MCF 10A (cell line): Measurements from ENCODE around the gene ANXA2. TPM values are rescaled to one million over a fixed set of nuclear protein-coding genes. Genes with fewer than 3 reads are reported as not detected.

Experiments used
- BruUV-seq: library from RNA; stranded (reverse); fragments of 400-500 nt; replicated peaks from 2 replicates; lab custom pipeline; 2021; lab: Mats Ljungman, UMichigan
- CTCF ChIA-PET: fragments of 300-600 bp; sonication (Branson Sonifier 250); formaldehyde crosslinking; extraction: SDS; loops from one replicate; lab custom pipeline; 2021; ENCODE audit warnings: antibody characterized with exemption, inconsistent platforms; lab: Yijun Ruan, JAX
- POLR2A ChIA-PET: fragments of 300-600, 350-650 bp; sonication (Branson Sonifier 250); formaldehyde crosslinking; extraction: SDS; loops from one replicate; lab custom pipeline; 2020; ENCODE audit warnings: antibody characterized with exemption, inconsistent platforms; lab: Yijun Ruan, JAX
- DNase-seq: peaks from one replicate; pipeline ENCODE4 v3.0.0-alpha.2; 2018; ENCODE audit not compliant: unreplicated experiment
- H3K27ac Mint-ChIP-seq: one replicate; pipeline ENCODE4 v1.8.0; 2022; ENCODE audit warnings: mild to moderate bottlenecking, low read depth, mixed read lengths; ENCODE audit not compliant: unreplicated experiment
- H3K27me3 Mint-ChIP-seq: one replicate; pipeline ENCODE4 v1.8.0; 2022; ENCODE audit warnings: mixed read lengths; ENCODE audit not compliant: insufficient read depth, unreplicated experiment
- H3K36me3 Mint-ChIP-seq: one replicate; pipeline ENCODE4 v1.8.0; 2022; ENCODE audit warnings: mild to moderate bottlenecking, moderate library complexity, mixed read lengths; ENCODE audit not compliant: insufficient read depth, unreplicated experiment
- H3K4me1 Mint-ChIP-seq: one replicate; pipeline ENCODE4 v1.8.0; 2022; ENCODE audit warnings: mixed read lengths; ENCODE audit not compliant: insufficient read depth, unreplicated experiment
- H3K4me3 Mint-ChIP-seq: one replicate; pipeline ENCODE4 v1.8.0; 2022; ENCODE audit warnings: mild to moderate bottlenecking, moderate library complexity, mixed read lengths; ENCODE audit not compliant: unreplicated experiment
- H3K9me3 Mint-ChIP-seq: one replicate; pipeline ENCODE4 v1.8.0; 2022; ENCODE audit warnings: mixed read lengths; ENCODE audit not compliant: unreplicated experiment
- intact Hi-C: fragments of 100-400 bp; cut with micrococcal nuclease; formaldehyde crosslinking; loops from 2 replicates; pipeline ENCODE4 v1.14.1; 2022
- total RNA-seq: library from RNA; stranded (reverse); gene quantifications from 2 replicates; pipeline ENCODE4 v1.2.3, GENCODE V29; 2022
- TF ChIP-seq, protein P1 (sequence below): fragments of 200-600 bp; IDR thresholded peaks from one replicate; pipeline ENCODE4 v1.8.0; 2022; ENCODE audit warnings: antibody characterized with exemption, mild to moderate bottlenecking; ENCODE audit not compliant: unreplicated experiment

The ANXA2 gene
- total RNA-seq, 1 experiment from 2014 or later, result 3,451 TPM

DNA sequence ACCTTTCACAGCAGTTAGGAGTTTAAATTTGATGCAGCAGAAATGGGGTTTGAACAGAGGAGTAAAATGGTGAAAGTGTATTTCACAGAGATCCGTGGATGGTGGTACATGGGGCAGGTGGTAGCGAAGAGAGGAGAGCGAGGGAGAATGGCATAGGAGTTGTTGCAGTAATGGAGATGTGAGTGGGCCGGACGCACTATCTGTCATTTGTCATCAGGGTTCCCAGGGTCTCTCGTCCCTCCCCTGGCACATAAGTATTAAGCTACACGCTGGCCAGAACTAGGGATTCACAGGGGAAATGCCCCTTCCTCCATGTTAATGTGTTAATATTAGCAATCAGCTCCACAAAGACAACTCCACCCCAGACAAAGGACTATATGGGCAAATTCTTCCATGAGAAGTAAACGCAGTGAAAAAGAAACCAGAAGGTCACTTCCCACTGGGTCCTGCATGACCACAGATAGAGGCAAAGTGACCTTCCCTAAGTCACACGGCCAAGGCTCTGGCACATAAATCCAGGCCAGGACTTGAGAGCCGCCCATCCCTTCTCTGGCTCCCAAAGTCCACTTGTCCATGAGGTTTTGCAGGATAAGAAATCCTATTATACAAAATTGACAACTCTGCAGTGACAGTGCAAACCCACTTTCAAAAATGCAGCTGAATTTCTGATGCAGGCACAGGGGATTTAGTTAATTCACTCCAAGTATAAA lies 42.5 kb downstream of the ANXA2 start:
- peak overlapping the region; percentile 77 for H3K27ac Mint-ChIP-seq
- ChIA-PET CTCF (interaction anchor here (0.9 kb wide), 1 partner anchor 25 kb away, joined by 3 read pairs; no protein-coding TSS in a partner anchor), POLR2A (interaction anchor here (0.5 to 2.5 kb wide), 7 partner anchors 8 to 38 kb away, joined by 3 to 8 read pairs (median 4); no protein-coding TSS in a partner anchor)
- peaks cover 28% of the 10 kb centered on the region for H3K4me1 Mint-ChIP-seq
- intact Hi-C loops, result no loop called here
- no peaks in the 10 kb centered on the region for H3K9me3 Mint-ChIP-seq
- no TSS peak for BruUV-seq
- TF ChIP-seq, protein P1, sequence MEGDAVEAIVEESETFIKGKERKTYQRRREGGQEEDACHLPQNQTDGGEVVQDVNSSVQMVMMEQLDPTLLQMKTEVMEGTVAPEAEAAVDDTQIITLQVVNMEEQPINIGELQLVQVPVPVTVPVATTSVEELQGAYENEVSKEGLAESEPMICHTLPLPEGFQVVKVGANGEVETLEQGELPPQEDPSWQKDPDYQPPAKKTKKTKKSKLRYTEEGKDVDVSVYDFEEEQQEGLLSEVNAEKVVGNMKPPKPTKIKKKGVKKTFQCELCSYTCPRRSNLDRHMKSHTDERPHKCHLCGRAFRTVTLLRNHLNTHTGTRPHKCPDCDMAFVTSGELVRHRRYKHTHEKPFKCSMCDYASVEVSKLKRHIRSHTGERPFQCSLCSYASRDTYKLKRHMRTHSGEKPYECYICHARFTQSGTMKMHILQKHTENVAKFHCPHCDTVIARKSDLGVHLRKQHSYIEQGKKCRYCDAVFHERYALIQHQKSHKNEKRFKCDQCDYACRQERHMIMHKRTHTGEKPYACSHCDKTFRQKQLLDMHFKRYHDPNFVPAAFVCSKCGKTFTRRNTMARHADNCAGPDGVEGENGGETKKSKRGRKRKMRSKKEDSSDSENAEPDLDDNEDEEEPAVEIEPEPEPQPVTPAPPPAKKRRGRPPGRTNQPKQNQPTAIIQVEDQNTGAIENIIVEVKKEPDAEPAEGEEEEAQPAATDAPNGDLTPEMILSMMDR, result no peak
- H3K4me3 Mint-ChIP-seq, result no peak overlapping the region
- H3K36me3 Mint-ChIP-seq, result peaks cover 100% of the 10 kb centered on the region
- H3K27me3 Mint-ChIP-seq, result no peaks in the 10 kb centered on the region
- DNase-seq, result no peak

GRCh38 chr15:60353245-60353920 lies 44.4 kb downstream of the ANXA2 start:
- intact Hi-C loops, result no loop called here
- Mint-ChIP-seq H3K27me3 (no peaks in the 10 kb centered on the region), H3K9me3 (no peaks in the 10 kb centered on the region), H3K27ac (no peak overlapping the region), H3K4me1 (peaks cover 27% of the 10 kb centered on the region), H3K4me3 (no peak overlapping the region), H3K36me3 (peaks cover 97% of the 10 kb centered on the region)
- CTCF ChIA-PET, result interaction anchor here (0.6 to 1.0 kb wide), 2 partner anchors 9 to 146 kb away, joined by 3 to 4 read pairs; no protein-coding TSS in a partner anchor
- TF ChIP-seq, protein P1, result no peak
- no peak for DNase-seq
- POLR2A ChIA-PET, result interaction anchor here (0.8 to 2.9 kb wide), 6 partner anchors 9 to 56 kb away, joined by 3 to 25 read pairs (median 6); no protein-coding TSS in a partner anchor
- TSS peak; percentile 2 for BruUV-seq

- BruUV-seq, result no TSS peak
- Mint-ChIP-seq H3K36me3 (peaks cover 97% of the 10 kb centered on the region), H3K27ac (no peak overlapping the region), H3K4me1 (peaks cover 27% of the 10 kb centered on the region), H3K27me3 (no peaks in the 10 kb centered on the region), H3K4me3 (no peak overlapping the region), H3K9me3 (no peaks in the 10 kb centered on the region)
- ChIA-PET POLR2A (interaction anchor here (0.6 to 2.9 kb wide), 6 partner anchors 8 to 81 kb away, joined by 3 to 25 read pairs (median 4); no protein-coding TSS in a partner anchor), CTCF (interaction anchor here (0.5 to 2.6 kb wide), 6 partner anchors 8 to 612 kb away, joined by 3 to 14 read pairs (median 4); no protein-coding TSS in a partner anchor)
- DNase-seq, result no peak
- TF ChIP-seq, protein P1, result no peak
- intact Hi-C loops, result no loop called here
Measured at GRCh38 chr15:60352525-60352924, 45.3 kb downstream of the ANXA2 start.

DNA sequence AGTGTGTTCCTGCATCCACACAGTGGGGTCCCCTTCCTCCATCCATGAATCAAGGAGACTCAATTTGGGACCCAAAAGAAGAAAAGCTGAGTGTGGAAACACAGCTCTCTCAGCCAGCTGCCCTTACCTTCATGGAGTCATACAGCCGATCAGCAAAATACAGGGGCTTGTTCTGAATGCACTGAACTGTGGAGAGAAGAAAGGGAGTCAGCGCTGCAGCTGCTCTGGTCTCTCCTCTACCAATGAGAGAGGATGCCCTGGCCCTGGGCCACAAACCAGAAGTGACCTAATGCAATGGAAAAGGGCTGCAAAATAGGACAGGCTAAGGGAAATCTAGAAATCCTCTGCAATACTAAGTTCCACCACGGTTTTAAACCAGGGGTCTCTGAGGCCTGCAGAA lies 46.7 kb downstream of the ANXA2 start:
- Mint-ChIP-seq H3K4me1 (peaks cover 31% of the 10 kb centered on the region), H3K36me3 (peaks cover 97% of the 10 kb centered on the region), H3K27me3 (no peaks in the 10 kb centered on the region), H3K4me3 (no peak overlapping the region), H3K27ac (no peak overlapping the region), H3K9me3 (no peaks in the 10 kb centered on the region)
- ChIA-PET CTCF (interaction anchor here (0.6 to 2.6 kb wide), 5 partner anchors 9 to 1427 kb away, joined by 3 to 14 read pairs (median 3); no protein-coding TSS in a partner anchor), POLR2A (interaction anchor here (0.8 to 2.9 kb wide), 5 partner anchors 8 to 45 kb away, joined by 3 to 25 read pairs (median 6); no protein-coding TSS in a partner anchor)
- no TSS peak for BruUV-seq
- intact Hi-C loops, result no loop called here
- TF ChIP-seq, protein P1, result no peak
- no peak for DNase-seq
